Stimulated activated CD4-positive, alpha-beta T cell treated with anti-CD3 and anti-CD28 coated beads, Interleukin-15, amount 100 ng/mL, for 48 hours (primary cell): ENCODE measurements around the gene CORO2A.

Experiments
- DNase-seq, 2 donors: peaks; one replicate each; pipeline ENCODE4 v3.0.0-alpha.2; 2020; ENCODE audit warnings: low read depth in 2 of 2

The CORO2A gene

DNA sequence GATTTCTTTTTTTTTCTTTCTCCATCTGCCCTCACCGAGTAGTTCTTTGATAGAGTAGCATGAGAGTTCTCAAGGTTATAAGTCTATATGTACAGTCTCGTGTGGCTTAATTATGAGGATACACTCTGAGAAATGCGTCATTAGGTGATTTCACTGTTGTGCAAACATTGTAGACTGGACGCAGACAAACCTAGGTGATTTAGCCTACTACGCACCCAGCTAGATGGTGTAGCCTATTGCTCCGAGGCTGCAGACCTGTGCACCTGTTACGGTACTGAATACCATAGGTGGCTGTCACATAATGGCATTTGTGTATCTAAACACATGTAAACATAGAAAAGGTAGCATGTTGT lies 26.9 kb upstream of the CORO2A start:
- DNase-seq, result no peak

DNA sequence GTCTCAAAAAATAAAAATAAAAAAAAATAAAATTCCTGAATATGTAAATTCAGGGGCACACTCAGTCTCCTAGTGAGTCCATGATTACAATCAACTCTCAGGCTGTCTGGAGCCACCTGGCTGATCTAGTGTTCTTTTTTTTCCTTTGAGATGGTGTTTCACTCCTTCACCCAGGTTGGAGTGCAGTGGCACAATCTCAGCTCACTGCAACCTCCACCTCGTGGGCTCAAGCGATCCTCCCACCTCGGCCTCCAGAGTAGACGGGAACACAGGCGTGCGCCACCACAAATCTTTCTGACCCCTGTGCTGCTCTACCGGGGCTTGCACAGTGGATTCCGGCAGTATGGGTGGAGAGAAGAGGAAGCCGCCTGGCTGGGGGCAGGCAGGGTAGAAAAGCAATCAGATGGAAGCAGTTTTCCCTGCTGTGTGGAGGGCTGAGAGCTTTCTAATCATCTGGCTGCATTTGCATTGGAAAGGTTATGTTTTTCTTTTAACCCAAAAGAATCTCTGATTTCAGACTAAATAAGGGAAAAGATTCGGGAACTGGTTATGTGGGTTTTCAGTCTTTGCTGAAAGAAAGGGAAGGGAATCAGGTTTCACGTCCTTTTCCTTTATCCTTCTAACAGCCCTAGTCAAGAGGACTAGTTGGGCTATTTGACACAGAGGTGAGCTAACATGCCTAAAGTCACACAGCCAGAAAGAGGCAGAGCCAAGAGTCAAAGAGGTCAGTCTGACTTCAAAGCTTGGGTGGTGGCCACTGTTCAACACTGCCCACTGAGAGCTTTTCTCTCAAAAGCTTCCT lies 26.3 kb upstream of the CORO2A start:
- no peak for DNase-seq

DNA sequence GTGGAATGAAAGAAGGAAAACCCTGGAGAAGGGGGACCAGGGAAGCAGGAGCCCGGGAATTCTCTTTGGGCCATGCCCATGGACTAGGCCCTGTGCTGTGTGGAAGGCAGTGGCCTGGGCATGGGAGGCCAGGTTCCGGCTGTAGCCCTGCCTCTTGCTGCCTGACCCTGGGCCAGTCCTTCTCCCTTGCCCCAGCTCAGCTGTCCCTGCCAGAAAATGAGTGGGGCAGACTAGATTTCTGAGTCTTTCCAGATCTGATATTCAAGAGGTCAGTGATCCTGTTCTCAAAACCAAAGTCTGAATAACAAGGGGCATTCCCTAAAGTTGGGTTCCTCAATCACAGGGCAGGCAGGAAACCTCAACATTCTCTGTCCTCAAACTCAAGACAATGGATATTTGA lies 24.8 kb upstream of the CORO2A start:
- DNase-seq, result no peak

DNA sequence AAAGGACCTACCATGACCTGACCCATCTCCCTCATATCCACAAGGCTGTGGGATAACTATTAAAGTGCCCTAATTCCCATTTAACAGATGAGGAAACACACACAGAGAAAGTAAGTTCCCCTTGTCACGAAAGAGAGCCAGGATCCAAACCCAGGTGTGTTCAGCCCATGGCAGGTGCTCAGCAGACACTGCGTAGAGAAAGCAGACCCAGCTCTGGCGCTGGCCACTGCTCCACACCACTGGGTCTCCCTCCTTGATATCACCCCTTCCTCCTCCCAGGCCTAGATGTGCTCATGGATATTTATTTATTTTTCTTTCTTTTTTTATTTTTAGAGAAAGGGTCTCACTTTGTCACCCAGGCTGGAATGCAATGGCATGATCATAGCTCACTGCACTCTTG lies 24.0 kb upstream of the CORO2A start:
- DNase-seq, result no peak

DNA sequence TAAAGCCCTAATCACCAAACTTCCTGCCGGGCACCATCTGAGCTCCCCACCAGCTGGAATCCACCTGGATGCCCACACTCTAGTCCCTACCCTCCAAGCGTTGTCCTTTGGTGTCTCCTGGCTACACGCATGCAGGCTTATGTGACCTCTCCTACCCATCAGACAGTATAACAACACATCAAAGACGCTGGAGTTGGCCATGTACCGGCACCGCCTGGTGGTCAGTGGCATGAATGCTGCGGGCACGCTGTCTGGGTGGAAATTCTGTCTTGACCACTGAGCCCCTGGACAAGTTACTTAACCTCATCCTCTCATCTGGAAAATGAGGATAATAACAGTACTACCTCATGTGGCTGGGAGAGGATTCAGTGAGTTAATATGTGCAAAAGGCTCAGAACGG lies 23.4 kb upstream of the CORO2A start:
- DNase-seq, result no peak

DNA sequence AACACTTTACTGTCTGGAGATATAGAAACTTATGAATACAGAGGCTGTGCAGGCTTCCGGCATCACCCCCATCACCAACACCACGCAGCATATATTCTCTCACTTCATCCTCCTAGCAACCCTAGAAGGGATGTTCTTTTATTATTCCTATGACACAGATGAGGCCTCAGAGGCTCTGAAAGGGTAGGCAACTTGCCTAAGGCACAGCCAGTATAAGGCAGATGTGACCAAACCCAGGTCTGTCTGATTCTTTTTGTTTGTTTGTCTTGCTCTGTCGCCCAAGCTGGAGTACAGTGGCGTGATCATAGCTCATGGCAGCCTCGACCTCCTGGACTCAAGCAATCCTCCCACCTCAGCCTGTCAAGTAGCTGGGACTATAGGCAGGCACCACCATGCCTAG lies 22.8 kb upstream of the CORO2A start:
- no peak for DNase-seq

DNA sequence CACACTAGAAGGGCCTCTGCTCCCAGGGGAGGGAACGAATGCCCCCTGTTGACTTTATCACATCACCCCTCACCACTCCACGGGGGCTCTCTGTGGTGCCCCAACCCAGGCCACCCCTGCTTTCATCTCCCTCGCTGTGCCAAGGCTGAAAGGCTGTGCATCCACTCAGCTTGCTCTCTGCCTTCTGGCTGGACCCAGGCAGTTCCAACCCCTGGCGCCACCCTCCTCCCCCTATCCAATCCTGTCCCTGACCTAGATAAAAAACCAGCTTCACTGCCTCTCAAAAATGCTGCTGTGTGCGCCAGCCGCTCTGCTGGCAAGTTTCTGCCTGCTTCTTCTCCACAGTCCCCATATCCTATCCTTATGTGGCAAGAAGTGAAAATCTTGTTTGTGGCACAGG lies 22.4 kb upstream of the CORO2A start:
- DNase-seq, result no peak

DNA sequence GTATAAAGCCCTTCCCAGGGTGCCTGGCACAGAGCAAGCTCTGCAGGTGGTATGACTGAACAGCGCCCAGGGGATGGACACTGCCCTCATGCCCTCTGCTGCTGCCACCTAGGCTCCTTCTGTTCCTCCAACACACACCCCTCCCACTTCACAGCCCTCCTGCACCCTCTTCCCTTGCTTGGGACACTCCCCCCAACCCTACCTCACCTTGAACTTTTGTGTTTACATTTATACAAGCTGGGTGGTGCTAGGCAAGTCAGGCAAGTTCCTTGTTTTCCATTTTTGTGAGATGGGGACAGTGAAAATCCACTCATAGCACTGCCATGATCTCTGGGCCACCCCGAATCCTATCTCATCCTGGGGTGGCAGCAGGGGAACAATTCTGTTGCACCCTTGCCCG lies 18.8 kb upstream of the CORO2A start:
- DNase-seq, result no peak

DNA sequence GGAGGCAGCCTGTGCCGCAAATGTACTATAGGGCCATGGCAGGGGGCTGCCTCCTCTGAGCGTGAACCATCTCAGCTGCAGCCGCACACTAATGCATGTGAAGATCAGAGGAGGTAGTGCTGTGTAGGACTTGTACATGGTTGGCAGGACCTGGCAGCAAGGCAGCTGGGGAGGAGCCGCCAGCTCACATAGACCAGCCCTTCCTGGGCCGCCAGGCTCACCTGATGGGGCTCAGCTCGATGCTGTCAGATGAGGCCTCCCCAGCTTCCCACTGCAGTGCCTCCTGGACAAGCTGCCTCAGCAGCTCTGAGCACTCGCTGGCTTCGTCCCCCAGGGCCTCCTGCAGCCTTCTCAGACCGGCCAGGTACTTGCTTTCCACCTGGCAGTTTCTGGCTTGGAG lies 18.0 kb upstream of the CORO2A start:
- DNase-seq, result no peak

DNA sequence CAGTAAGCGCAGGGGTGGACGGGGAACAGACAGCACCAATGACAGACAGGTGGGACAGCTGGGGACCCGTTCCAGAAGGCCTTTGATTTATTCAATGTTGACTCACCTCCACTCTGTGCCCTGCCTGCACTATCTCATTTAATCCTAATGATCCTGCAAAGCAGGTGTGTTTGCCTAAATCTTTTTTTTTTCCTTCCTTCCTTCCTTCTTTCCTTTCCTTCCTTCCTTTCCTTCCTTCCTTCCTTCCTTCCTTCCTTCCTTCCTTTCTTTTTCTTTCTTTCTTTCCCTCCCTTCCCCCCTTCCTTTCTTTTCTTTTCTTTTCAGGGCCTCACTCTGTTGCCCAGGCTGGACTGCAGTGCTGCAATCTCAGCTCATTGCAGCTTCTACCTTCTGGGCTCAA lies 17.1 kb upstream of the CORO2A start:
- DNase-seq, result no peak

DNA sequence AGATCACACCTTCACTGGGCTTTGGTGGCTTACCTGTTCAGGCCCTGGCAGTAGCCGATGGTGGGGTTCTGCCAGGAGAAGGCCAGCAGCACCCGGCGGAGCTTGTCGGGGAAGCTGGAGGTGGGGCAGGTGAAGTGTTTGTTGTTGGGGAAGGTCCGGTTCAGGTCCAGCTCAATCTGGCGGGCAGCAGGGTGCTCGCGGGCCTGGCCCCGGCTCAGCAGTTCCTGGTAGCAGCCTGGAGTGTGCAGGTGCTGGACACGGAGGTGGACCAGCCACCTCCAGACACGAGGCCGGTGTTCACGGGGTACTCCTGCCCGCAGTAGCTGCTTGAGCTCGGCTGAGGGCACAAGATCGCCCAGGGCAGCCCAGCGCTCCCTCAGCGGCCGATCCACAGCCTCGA lies 16.2 kb upstream of the CORO2A start:
- DNase-seq, result no peak

DNA sequence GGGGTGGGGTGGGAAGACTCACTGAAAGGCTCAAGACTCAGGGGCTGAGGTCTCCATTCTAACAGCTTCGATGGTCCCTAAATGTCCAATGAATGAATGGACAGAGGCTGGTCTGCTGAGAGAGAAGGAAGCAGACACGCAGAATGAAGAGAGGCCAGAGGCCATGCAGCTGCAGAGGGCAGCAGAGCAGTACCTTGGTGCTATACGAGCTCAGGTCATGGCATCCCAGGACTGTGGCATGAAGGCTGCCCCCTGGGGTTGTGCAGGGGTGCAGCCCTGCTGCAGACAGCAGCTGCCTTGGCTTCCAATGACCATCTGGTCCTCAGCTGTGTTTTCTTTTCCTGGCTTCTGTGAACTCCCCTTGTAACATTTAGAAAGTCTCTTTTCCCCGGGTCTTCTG lies 15.2 kb upstream of the CORO2A start:
- no peak for DNase-seq

DNA sequence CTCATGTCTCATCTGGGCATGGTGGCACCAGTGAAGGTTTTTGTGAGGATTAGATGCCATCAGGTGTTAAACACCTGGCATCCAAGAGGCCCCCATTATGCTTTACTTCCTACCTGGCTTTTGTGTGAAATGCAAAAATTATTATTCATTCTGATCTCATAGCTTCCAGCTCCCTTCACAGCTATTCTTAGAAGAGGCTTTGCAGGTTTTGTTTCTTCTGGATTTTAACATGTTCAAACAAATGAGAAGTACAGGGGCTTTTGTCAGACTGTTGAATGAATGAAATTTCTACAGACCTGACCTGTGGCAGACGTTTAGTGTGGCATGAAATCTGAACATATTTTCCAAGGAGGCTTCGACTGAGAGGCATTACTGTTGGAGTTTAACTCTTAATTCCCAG lies 14.3 kb upstream of the CORO2A start:
- no peak for DNase-seq

DNA sequence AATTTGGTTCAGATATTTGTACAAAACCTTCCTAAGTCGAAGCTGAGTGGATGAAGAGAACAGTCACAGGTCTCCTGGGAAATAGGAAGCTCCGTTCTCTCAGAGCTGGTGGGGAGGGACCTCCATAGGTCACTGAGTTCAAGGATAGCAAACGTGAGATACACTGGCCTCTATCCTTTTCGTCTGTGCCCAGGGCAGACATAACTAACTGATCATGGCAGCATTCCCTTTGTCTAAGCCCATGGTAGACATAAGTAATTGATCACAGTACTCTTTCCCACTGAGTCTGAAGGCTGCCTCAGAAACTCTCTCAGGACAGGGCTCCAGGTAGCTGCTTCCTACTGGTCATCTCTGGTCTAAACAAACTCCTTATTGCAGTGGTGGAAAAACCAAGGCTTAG lies 12.3 kb upstream of the CORO2A start:
- no peak for DNase-seq

DNA sequence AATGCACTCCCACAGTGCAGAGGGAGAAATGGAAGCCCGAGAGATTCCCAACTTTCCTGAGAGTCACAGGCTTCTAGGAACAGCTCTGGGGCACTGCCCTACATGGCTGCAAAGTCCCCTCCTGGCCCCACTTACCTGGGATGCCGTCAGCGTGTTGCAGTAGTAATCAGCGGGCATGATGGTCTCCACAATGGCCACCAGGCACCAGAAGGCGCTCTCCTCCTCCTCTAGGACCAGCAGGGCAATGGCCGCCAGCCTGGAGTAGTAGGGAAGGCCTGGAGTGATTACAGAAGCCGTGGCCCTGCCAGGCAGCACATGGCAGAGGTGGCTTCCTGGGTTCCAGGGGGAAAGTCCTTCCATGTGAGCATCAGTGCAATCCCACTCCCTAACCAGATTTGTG lies 10.7 kb upstream of the CORO2A start:
- no peak for DNase-seq

DNA sequence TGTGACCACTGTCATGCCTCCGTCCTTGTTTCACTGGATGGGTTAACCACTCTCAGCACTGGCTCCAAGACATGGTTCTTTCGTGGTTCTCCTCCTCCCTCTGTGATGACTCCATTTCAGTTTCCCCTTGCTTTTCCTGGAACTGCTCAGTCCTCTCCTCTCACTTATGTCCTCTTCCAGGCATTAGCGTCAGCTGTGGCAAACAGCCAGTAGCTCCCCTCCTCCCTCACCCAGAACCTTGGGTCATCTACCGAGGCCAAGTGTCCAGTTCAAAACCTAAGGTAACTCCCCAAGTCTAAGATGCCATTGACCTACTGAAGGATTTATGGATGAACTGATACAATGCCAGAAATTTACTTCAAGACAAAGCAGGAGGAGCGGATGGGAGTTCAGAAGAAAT lies 9.8 kb upstream of the CORO2A start:
- no peak for DNase-seq

DNA sequence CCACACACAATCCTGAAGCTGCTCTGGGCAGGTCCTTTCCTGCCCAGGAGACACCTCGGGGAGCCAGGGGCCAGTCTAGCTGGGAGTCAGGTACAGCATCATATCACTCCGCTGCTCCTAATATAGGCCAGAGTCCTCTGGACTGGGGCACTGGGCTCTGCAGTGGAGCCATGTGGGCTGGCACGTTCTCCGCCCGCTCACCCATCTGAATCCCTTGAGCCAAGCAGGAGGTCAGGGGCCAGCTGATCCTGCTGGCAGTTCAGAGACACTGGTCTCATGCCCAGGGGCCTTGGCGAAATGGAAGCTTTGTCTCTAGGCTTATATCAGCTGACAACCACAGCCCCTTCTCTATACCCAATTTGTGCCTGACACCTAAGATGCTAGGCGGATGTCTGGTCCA lies 9.3 kb upstream of the CORO2A start:
- no peak for DNase-seq

DNA sequence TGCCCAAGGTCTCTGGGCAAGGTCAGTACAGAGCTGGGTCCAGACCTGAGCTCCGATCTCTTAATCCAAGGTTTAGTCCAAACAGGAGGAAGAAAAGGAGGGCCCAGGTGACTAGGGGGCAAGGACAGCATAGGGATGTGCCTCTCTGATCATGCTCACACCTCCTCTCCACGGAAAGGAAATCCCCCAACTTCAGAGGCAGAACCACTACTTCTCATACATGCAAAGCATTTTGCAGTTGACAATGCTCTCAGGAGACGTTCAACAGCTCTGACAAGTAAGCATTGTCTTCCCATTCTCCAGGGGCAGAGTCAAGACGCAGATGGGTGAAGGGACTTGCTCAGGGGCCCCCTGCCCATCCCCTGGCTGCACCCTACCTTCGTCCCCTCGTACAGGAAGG lies 8.7 kb upstream of the CORO2A start:
- no peak for DNase-seq

DNA sequence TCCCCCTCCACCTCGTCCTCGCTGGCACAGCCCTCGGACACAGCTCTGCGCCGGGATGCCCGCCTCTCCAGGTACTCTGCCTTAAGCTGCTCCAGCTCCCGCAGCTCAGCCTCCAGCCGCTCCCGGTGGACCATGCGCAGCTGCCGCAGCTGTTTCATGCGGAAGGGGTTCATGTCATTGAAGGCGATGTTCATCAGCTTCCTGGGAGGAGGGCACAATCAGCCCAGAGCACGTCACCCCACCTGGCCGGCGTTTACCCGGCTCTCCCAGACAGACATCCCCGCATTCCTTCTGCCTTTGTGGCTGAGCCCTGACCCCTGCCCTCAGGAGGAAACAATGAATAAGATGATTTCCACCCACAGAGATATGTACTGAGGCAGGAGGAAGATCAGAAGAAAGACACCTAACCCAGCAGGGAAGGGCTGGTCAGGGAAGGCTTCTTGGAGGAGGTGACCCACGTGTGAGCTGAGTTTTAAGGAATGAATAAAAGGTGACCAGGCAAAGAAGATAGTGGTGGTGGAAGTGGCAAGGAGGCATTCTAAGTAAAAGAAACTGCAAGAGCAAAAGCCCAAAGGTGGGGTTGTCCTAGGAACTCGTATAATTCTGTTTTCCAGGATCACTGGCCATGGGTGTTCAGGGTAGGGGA lies 7.1 kb upstream of the CORO2A start:
- no peak for DNase-seq

DNA sequence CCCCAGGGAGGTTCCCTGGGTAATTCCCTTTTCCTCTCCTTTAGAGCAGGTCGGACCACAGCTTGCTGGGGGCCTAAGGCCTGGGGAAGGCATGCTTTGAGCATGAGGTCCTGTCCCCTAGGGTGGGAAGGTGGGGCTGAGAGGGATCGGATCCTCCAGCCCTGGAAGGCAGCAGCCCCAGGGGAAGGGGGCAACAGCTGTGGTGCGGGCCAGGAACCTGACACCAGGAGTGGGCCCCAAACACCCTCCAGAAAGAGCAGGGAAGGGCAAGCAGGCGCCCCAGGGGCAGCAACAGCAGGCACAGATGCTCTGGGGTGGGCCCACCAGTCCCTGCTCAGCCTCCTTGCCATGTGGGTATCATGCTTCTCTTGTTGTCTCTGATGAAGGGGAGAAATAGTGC lies 3.2 kb upstream of the CORO2A start:
- DNase-seq, result no peak

DNA sequence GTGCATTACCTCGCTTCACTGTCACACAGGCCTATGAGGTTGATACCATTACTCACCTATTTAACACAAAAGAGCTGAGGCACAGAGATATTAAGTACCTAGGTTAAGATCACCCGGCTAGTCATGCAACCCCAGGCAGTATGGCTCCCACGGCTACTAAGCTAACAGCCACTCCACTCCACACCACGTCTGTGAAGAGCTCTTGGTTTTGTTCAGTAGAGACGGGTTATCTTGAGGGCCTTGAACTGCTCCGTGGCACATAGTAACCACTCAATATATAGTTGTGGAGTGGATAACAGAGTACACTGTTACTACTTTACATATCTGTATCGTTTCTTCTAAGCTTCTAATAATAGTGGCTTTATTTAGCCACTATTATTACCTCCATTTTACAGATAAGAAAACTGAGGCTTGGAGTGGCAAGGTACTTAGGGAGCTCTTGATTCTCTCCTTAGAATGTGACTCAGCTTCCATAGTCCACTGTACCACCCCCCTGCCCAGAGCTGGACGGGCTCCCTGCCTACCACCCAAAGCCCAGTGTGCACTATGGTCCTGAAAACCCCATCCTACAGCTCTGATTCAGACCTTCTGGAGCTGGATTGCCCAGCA lies 1.0 kb upstream of the CORO2A start:
- no peak for DNase-seq

DNA sequence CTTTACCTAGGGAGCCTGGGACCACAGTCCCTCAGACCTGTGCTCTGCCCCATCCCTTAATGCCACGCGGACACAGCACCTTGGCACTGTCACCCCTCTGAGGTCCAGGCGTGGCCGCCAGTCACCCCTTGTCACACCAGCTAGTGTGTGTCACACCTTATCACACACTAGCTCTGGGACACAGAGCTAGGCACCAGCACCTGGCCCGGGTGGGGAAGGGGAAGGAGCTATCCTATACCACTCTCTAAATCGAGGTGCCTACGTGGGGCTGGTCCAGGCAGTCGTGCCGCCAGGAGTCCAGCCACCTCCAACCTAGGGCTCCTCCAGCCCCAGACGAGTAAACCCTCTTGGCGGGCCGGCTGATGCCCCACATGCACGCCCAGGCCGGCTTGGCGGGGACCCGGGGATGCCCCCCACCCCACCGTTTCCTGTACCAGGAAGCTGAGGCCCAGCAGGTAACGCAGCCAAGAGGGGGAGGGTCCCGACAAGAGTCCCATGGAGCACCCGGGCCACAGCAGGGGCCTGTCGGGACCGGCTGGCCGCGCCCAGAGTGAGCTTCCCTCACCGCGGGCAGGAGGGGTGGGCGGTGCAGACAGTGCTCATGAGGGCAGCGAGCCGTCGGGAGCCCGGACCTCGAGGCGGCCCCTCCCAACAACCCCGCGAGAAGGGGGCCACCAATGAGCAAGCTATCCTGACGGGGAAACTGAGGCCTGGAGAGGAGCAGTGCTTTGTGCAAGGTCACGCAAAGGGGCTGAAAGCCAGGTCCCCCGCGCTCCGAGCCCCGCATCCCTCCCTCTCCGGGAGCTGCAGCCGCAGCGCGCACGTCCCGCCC lies 550 bp downstream of the CORO2A start:
- peak in 1 of 2 donors; percentile 13 for DNase-seq

DNA sequence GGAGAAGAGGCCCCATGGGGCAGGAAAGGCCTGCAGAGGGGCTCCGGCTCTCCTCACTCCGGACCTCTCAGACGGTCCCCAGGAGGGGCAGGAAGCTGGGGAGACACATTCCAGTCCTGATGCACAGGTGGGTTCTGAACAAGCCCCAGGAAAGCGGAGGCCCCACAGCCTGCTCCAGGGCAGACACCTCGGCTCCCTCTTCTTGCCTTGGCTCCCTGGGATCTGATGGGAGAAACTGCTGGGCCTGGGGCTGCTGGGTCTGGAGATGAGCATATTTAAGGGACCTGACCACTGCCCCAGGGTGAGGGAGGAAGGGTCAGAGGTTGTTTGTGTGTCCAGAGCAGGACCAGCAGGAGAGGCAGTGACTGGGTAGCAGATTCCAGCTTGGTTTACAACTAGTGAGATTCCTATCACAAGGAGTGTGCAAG lies 1.2 kb downstream of the CORO2A start:
- no peak for DNase-seq
